HG02642 (cell line): ENCODE measurements around the gene CALCR.
"Not testable (repeated sequence)": the region's sequence is repeated elsewhere in the genome, so short reads cannot be mapped to it uniquely, and the experiment has no call there.

Experiments
- ATAC-seq: cut with Tn5 transposase; IDR thresholded peaks from one replicate; pipeline ENCODE4 v1.9.1; 2021; ENCODE audit warnings: mild to moderate bottlenecking; ENCODE audit not compliant: unreplicated experiment, poor library complexity

The CALCR gene

GRCh38 chr7:93562936-93563335 is 11.6 kb downstream of the CALCR start:
- no peak for ATAC-seq

DNA sequence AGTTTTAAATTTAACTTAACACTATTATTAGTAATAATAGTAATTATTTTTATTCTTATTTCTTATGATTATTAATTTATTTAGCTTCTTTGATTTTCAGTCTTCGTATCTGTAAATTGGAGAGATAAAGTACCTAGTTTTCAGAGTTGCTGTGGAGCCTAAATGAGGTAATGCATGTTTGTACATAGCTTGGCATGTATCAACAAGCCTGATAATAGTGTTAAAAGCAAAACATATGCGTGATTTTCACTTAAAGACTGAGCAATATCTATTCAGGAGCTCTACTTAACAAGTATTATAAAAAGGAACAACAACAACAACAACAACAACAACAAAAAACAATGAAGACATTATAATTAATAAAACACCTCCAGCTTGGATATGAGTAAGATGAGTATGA is 12.4 kb downstream of the CALCR start:
- ATAC-seq, result no peak

GRCh38 chr7:93559639-93560491 is 14.7 kb downstream of the CALCR start:
- no peak for ATAC-seq

- ATAC-seq, result no peak
Observed at GRCh38 chr7:93558705-93559614, 15.6 kb downstream of the CALCR start.

DNA sequence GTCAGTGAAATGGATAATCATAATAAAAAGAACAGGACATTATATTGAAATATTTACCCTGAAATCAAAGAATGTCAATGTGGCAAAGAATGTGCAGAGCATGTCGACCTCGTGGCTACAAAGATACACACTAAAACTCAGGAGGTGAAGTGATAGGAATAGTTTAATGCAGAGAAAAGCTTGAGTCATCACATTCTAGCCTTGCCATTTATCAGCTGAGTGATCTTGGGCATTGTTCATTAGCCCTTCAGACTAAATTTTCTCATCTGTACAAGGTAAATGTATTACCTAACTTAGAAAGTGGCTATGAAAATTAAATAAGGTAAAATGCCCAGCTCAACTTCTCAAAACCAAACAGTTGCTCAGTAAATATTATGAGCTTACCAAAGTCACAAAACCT is 22.6 kb downstream of the CALCR start:
- ATAC-seq, result no peak

DNA sequence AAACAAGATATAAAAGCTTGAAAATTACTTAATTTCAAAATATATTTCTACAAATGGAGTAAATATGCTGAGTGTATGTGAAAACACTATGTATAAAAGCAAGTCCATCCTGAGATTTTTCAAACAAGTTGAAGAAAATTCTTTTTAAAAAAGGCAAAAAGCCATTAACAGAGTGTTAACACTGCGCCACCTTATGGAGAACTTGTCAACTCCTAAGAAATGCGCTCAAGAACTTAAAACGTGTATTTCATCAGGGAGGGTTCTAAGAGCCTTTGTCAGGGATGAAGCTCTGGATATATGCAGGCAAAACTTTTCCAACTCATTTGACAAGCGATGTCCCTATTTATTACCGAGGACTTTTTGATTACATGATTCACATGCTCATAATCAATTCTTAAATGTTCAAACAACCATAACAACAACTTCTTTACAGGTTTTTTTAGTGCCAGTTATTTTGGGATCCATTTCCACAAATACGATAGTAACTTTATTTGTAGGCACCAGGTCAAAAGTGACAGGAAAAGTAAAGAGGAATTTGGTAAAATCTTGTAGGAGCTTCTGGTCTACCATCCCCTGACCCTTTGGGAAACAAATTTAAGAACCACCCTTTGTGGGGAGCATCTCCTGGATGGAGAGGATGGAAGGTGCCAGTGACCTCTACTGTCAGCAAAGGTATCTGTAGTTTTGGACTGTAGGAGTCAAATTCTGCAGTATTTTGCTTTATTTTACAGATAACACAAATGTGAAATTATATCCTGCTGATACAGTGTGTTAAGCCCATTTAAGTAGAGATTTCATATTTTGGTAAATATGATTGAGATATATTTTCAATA is 23.2 kb downstream of the CALCR start:
- ATAC-seq, result no peak

GRCh38 chr7:93547716-93548115 is 26.8 kb downstream of the CALCR start:
- no peak for ATAC-seq

GRCh38 chr7:93544691-93545090 is 29.8 kb downstream of the CALCR start:
- no peak for ATAC-seq

GRCh38 chr7:93538061-93538460 is 36.5 kb downstream of the CALCR start:
- no peak for ATAC-seq

GRCh38 chr7:93535616-93536015 is 38.9 kb downstream of the CALCR start:
- ATAC-seq, result no peak

DNA sequence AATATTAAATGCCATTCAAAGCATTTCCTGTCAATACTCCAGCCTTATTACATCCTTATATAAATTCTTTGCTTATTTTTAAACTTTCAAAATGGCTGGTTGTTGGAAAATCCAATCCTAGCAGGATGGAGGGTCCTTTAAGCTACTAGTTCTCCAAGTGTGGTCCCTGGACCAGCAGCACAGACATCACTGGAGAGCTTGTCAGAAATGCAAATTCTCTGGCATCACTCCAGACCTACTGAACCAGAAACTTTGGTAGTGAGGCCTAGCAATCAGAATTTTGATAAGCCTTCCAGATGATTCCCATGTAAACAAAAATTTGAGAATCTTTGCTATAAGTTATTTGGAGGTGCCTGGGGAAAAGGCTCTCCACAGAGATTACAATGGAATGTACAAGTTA is 43.8 kb downstream of the CALCR start:
- no peak for ATAC-seq

GRCh38 chr7:93516834-93517233 is 57.7 kb downstream of the CALCR start:
- ATAC-seq, result no peak

GRCh38 chr7:93515144-93515543 is 59.4 kb downstream of the CALCR start:
- ATAC-seq, result no peak

- ATAC-seq, result no peak
Observed at GRCh38 chr7:93509303-93509702, 65.2 kb downstream of the CALCR start.

DNA sequence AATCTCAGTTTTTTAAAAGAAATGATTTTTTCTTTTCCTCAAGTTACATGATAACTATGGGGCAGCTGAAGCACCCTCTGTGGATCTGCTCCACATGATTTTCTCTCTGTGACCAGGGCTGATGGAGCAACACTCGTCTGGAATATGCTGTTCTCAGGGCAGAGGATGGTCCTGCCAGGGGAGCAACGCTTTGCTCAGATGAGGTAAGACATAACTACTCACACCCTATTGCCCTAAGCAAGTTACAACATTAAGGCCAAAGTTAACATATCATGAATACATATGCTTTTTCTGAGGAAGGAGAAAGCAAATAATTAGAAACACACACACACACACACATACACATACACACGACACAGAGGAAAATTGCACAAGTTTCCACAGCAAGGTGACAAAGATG is 71.4 kb downstream of the CALCR start:
- no peak for ATAC-seq

GRCh38 chr7:93491860-93492259 is 82.7 kb downstream of the CALCR start:
- ATAC-seq, result not testable (repeated sequence)

DNA sequence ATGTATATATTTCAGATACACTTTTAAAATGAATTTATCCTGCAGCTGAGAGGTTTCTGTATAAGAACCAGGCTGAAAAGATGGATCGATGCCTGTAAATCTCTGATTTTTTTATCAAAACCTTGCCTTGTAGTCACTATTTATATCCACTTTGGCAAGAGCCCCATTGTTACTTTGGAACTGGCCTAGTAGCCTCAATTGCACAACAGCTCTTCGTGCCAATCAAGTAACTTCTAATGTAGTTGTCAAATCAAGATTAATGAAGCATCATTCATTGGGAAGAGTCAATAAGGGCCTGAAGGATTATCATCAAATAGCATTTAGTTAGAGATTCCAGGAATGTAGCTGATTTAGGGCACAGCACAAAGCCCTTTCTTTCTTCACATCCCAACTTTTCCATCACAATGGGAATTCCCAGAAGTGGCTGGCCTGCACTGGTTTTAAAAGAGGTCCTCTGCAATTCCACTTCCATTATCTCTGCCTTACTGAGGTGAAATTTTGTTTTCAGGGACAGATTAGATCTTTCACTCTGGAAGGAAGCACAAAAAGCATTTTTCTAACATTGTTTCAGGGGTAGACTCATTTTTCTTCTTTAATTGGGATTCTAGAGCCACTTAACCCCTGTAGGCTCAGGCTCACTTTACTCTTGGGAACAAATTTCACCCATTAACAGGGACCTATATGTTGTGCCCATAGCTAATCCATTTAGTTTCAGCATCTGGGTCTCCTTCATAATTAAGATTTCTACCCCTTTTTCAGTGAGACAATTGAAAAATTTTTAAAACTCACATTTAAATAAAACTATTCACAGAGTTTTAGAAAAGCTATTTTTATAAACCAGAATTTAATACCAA is 97.8 kb downstream of the CALCR start:
- ATAC-seq, result no peak

- no peak for ATAC-seq
Observed at GRCh38 chr7:93475811-93476210, 98.7 kb downstream of the CALCR start.

- no peak for ATAC-seq
Observed at GRCh38 chr7:93471456-93471855, 103.1 kb downstream of the CALCR start.

- ATAC-seq, result no peak
Observed at GRCh38 chr7:93463764-93464163, 110.8 kb downstream of the CALCR start.
